Choroid plexus epithelial cell (primary cell): ENCODE data around the gene AATF.

ENCODE experiments used
- DNase-seq: peaks from one replicate; pipeline ENCODE4 v3.0.0-alpha.2; 2010; ENCODE audit warnings: low read depth
- H3K4me3 ChIP-seq: 2 replicates; pipeline ENCODE4 v1.5.1; 2011; ENCODE audit warnings: low read depth, mild to moderate bottlenecking, control low read depth, low read length, moderate library complexity
- CTCF ChIP-seq: conservative IDR thresholded peaks from 2 replicates; pipeline ENCODE4 v1.5.1; 2011; ENCODE audit warnings: low read depth, mild to moderate bottlenecking, control low read depth, inconsistent platforms, low read length, moderate library complexity

Gene AATF

GRCh38 chr17:36922175-36922574 is 26.6 kb upstream of the AATF start:
- TF ChIP-seq CTCF, result no peak
- DNase-seq, result no peak

GRCh38 chr17:36923814-36924221 is 24.9 kb upstream of the AATF start:
- no peak for DNase-seq
- H3K4me3 ChIP-seq, result no peak overlapping the region
- no peak for TF ChIP-seq CTCF

More at GRCh38 chr17:36922175-36922574, 26.6 kb upstream of the AATF start:
- H3K4me3 ChIP-seq, result no peak overlapping the region

GRCh38 chr17:36926226-36926625 is 22.5 kb upstream of the AATF start:
- DNase-seq, result no peak
- no peak for TF ChIP-seq CTCF
- H3K4me3 ChIP-seq, result no peak overlapping the region

- no peak for TF ChIP-seq CTCF
Observed at GRCh38 chr17:36926701-36927100, 22.1 kb upstream of the AATF start.

GRCh38 chr17:36928471-36929345 is 20.0 kb upstream of the AATF start:
- no peak overlapping the region for H3K4me3 ChIP-seq
- TF ChIP-seq CTCF, result no peak
- no peak for DNase-seq

More at GRCh38 chr17:36926701-36927100, 22.1 kb upstream of the AATF start:
- H3K4me3 ChIP-seq, result no peak overlapping the region
- no peak for DNase-seq

- TF ChIP-seq CTCF, result no peak
- DNase-seq, result no peak
- no peak overlapping the region for H3K4me3 ChIP-seq
Observed at GRCh38 chr17:36929851-36930582, 18.7 kb upstream of the AATF start.
